ENCODE measurements around the gene MCF2L.

The MCF2L gene

DNA sequence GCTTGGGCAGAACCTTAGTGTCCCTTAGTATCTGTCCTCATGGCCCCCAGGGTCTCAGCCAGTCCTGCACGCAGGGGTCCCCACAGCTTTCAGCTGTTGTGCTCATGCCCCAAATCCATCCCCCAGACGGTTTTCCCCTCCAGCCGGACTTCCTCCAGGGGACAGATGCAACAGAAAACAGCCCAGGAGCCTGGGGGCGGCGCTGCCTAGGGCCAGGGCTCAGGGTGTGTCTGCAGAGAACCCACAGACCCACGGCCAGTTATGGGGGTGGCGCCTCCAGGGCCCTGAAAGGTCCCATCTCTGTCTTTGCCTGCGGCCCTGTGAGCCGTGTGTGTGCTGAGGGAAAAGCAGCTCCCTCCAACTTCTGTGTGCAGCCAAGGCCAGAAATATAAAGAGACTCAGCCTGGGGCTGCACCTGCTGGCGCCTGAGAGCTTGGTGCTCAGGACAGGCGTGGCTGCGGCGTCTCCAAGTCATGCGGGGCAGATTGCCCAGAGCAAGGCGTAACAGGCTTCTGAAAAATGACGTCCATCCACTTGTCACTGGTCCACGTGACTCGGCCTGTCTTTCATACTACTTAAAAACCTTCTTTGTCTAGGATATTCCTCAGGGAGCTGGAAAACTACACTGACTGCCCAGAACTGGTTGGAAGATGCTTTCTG lies 114.5 kb downstream of the MCF2L start:
- DNase-seq (ENCODE audit: low read depth): no peak

DNA sequence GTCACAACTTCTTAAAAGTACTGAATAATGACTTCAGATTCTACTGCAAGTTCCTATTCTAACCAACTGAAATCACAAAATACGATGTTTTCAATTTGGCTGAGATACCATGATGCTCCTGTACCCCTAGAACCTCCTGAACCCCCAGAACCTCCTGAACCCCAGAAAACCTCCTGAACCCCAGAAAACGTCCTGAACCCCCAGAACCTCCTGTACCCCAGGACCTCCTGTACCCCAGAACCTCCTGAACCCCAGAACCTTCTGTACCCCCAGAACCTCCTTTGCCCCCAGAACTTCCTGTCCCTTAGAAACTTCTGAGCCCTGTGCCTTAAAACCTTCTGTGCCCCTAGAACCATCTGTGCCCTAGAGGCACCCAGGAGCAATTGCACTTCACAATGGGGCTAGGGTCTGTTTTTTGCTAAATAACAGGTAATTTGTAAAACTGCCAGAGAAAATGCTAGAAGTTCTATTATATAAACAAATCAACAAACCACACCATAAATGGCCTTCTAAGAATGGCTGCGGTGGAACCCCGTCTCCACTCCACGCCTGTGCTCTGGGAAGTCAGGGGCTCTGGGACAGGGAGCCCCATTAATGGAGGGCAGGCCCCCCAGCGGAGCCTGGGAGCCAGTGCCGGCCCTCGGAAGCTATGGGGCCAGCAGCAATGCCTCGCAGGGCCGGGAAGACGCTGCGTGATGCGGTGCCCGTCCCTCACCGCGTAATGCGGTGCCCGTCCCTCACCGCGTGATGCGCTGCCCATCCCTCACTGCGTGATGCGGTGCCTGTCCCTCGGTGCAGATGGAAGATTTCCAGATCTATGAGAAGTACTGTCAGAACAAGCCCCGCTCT lies 115.3 kb downstream of the MCF2L start:
- no peak for DNase-seq (ENCODE audit: low read depth)

DNA sequence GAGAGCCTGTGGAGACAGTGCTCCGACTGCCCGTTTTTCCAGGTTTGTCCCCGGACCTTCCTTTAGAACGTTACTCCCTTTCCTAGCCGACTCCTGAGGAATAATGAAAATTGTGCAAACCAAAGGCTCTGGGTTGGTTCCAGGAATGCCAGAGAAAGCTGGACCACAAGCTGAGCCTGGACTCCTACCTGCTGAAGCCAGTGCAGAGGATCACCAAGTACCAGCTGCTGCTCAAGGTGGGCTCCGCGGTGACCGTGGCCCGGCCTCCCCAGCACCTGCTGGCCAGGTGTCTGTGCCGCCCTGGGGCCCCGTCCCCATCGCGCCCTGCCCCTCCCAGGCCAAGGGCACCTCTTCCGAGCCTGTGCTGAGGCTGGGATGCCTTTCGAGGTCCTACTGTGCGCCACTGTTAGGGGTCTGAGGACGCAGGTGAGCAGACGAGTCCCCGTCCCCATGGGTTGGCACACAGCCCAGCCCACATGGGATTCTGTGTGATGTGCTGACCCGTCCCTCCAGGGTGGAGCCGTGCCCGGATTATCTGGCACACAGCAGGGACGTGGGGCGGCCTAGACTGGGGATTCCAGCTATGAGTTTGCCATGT lies 116.0 kb downstream of the MCF2L start:
- DNase-seq (ENCODE audit: low read depth): no peak

DNA sequence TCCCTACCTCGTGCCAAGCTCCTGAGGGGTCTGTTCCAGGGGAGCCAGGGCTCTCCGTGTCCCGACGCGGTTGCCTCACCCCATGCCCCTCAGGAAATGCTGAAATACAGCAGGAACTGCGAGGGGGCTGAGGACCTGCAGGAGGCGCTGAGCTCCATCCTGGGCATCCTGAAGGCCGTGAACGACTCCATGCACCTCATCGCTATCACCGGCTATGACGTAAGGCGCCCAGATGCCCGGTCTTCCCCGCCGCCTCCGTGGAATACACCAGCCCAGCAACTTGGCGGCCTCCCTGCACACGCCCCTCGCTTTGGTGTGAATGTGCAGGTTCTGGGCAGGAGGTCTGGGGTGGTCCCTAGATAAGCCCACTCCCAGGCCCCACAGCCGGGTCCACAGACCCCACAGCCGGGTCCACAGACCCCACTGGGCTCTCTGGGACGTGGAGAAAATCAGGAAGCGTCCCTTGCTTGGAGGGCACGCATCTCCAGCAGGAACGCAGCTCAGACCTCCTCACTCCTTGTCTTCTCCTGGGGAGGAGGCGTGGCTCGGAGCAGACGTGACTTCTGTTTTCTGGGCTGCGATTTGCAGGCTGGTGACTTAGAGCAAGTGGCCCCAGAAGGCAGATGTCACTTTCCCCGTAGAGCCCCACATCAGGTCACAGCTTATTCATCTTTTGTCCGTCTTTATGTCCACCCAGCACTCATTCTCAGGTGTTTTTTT lies 117.2 kb downstream of the MCF2L start:
- DNase-seq (ENCODE audit: low read depth): no peak

DNA sequence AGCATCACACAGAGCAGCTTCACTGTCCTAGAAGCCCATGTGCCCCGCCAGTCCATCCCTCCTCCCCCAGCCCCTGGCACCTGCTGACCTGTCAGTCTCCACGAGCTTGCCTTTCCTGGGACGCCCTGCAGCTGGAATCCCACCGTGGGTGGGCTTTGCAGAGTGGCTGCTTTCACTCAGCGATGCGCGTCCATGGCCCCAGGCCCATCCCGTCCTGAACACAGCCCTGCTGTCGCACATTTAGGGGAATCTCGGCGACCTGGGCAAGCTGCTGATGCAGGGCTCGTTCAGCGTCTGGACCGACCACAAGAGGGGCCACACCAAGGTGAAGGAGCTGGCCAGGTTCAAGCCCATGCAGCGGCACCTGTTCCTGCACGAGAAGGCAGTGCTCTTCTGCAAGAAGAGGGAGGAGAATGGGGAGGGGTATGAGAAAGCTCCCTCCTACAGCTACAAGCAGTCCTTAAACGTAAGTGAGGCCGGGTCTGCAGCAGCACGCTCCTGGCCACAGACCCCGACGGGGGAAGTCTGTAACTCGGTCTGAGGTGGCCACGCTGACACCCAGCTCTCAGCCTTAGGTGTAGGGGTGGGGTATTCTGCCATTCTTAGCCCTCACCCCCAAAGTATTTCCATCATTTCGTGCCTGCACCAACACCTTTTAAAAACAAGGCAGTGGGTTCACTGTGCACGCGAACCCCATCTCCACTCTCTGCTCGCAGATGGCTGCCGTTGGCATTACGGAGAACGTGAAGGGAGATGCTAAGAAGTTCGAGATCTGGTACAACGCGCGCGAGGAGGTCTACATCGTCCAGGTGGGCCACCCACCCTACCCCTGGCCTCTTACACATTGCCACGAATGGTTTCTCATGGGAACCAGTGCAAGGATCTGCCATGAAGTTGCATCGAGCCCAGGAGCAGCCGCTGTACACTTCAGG lies 118.2 kb downstream of the MCF2L start:
- no peak for DNase-seq (ENCODE audit: low read depth)

DNA sequence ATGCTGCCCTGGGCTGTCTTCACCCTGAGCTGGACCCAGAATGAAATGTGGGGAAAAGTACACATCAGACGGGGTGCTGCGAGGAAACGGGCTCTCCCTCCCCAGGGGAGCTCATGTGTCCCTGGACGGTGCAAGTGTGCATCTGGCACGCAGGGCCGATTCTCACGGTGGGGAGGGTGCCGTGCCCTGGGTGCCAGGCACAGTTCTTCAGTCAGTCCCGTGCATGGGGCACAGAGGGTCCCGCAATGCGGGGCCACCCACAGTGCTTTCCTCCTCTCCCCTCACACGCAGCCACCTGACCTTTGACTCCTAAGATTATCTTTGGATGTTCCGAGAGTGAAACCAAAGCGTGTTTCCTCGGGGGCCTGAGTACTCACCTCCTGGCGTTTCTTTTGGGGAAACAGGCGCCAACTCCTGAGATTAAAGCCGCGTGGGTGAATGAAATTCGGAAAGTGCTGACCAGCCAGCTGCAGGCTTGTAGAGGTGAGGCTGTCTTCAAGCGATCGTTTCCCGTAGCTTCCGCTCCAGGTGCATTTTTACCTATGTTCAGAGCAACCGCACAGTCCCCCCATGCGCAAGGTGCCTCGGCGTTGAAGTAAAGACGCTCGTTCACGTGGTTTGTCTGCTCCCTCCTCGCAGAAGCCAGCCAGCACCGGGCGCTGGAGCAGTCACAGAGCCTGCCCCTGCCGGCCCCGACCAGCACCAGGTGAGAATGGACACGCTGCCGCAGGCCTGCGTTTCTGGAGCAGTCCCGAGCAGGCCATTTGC lies 119.1 kb downstream of the MCF2L start:
- no peak for DNase-seq (ENCODE audit: low read depth)

DNA sequence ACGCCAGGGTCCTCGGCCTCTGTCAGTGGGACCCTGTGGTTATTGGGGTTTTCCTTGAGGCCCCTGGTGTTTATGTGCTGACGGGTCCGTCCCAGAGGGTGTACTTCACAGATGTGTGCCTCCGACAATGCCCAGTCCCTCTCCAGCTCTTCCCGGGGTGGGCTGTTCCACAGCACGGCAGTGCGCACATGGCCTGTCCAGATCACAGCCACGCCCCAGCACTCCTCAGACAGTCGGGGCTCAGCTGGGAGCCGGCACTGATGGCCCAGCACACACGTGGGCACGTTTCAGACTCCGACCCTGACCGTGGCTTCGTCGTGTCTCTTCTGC lies 119.6 kb downstream of the MCF2L start:
- no peak for DNase-seq (ENCODE audit: low read depth)

DNA sequence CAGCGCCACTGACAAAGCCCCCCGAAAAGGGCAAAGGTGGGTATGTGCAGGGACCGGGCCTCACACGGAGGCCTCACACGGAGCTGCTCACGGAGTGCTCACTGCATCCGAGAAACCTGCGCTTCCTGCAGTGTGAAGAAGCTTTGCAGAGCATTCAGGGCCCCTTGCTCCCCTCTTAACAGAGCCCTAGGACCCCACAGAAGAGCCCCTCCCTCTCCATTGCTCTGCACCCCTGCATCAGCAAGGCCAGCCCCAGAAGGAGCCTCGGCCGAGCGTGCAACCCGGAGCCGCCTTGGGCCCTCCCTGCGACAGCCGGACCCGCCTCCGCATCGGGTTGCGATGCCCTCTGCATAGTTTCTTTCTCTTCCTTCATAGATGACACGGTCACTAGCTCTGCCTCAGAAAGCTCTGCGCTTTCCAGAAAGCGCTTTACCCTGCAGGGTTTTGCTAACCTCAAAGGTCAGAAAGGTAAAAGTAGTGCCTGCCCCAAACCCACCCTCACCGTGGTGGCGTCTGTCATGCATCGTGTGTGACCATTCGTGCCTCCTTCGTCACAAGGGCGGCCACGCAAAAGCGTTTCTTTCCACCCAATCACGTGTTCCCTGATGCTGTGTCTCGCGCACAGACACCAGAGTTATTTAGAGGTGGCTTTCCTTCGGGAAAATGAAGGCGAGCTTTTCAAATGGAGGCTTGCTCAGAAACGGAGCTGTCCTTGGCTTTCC lies 120.8 kb downstream of the MCF2L start:
- no peak for DNase-seq (ENCODE audit: low read depth)

DNA sequence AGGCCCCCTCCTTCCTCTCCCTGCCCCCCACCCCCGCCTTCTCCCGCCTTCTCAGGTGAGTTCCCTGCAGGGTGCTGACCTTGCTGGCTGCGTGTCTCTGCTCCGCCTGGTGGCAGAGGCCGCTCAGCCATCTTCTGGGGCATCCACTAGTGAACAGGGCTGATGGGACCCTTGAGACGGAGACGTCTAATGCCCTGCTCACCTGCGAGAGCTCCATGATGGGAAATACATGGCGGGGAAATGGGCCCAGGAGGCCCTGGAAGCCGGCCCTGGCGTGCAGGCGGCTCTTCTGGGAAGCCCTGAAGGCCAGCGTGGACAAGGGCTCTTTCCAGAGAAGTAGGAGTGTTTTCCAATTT lies 121.4 kb downstream of the MCF2L start:
- DNase-seq (ENCODE audit: low read depth): no peak

DNA sequence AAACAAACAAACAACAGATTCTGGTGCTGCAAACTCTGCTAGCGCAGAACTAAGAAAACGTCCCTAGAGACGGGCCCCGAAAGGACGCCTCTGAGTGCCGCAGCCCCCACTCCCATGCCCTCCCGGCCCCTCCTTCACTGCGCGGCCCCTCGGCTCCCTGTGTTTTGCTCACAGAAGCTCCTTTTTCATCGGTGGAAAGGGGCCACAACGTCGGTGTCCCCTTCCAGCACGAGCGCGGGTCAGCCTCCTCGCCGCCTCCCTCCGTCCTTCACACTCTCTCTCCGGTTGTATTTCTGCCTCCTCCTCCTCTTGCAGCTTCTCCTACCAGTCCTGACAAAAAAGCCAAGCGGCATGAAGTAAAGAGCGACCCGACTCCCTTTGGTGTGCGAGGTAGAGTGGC lies 121.8 kb downstream of the MCF2L start:
- DNase-seq (ENCODE audit: low read depth): no peak

DNA sequence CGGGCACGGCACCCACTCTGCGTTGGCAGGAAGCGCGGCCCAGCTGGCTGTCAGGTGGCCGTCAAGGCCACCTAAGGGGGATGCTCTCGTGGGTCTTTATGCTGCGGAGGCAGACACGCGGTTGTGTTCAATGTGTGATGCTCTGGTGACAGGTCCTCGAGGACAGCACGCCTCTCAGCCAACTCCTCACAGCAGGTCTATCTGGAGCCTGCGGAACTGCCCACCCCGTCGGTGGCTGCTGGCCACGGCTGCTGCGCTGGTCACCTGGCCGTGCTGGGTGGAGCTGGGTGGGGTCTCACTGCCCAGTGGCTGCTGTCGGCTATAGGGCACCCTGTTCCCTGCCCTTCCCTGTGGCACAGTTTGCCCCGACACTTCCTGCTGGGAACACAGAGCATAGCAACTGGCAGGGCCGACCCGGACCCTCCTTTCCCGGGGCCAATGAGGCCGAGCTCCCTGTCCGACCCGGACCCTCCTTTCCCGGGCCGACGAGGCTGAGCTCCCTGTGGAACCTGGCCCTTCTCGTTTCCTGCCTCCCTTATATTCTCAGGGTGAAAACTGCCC lies 122.3 kb downstream of the MCF2L start:
- DNase-seq (ENCODE audit: low read depth): no peak

DNA sequence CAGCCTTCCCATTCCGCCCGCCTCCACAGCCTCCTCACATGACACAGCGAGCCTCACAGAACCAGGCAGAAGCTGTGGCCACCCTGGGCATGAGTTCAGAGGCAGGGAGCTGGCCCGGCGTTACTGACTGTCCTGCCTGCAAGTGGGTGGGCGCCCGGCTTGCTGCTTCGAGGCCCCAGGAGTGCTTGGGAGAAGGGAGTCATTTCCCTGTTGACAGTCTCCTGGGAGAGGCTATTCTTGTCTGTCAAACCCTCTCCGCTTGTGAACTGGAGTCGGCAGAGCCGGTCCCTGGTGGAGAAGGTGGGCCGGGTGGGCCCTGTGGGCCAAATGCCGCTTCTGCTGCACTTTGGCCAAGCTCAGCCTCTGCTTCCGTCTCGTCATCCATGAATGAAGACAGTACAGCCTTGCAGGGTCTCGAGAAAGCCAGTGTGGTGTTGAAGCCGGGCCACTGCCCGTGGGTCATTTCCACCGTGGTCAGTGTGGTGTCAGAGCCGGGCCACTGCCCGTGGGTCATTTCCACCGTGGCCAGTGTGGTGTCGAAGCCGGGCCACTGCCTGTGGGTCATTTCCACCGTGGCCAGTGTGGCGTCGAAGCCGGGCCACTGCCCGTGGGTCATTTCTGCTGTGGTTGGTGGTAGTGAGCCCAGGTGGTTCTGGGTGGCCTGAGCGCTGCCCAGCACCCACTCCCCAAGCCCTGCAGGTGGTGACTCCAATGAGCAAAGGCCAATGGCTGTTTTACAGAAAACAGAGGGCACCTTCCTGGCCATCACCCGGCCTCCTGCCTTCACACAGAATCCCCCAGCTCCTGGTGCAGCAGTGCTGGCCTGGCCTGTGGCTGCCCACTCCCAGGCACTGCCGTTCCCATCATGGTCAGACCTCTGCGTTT lies 123.1 kb downstream of the MCF2L start:
- DNase-seq (ENCODE audit: low read depth): no peak

DNA sequence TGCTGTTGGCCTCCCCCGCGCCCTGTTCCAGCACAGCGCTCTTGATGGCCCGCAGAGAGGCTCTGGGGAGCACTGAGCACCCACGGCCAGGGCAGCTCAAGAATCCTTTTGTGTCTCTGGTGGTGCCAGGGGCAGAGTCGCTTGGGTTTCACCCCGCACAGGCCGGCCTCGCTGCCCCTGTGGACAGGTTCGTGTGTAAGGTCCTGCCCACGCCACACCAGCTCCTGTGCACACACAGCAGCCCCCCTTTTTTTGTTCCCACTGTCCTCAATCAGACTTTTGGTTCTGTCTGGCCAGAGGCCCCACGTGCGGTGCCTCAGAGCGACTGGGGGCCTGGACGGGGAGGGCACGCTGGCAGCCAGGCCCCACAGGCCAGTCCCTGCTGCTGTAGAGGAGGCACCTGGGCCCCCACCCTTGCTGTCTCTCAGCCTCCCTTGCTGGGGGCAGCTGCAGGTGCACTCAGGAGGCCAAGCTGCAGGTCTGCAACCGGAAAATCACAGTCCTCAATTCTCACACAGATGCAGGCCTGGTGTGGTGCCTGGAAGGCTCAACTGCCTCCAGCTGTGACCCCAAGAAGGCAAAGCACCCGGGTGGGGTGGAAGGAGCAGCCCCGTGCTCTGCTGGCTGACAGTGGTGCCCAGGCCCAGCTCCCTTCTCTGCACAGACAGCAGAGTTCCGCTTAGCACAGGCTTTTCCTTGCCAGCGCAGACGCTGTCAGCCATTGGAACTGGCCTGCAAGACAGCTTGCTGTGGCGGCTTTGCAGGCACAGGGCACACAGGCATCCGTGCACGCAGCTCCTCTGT lies 124.0 kb downstream of the MCF2L start:
- no peak for DNase-seq (ENCODE audit: low read depth)

DNA sequence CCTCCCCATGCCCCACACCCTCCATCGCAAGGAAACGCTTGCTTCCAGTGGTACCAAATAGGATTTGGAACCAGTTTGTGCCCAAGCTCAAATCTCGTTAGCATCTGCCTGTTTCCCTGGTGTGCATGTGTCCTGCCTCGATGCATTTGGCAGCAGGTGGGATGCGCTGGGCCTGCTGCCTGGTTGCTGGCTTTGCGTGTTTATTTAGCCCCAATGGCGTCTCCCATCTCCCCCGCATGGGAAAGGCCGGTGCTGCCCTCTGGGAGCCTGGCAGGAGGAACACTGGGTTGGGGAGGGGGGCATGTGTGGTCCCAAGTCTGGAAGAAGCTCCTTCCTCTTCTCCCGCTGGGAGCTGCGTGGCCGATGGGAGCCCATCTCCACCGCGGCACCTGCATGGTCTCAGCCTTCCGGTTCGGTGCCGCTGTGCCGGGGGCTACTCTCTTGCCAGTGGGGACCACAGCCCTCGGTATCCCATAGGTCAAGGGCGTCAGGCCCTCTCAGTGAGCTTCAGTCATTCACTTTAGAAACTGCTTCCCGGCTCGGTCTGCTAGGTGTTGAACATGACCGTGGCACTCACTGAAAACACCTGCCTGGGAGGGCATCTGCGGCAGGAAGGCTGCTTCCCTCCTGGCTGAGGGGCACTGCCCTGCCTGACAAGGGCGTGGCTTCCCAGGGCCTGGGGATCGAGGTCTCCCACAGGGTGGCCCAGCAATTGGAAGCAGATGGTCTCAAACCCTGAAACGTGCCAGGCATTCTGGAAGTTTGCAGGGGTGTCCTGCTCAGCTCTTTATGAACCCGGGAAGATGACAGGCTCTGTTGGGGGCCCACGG lies 124.8 kb downstream of the MCF2L start:
- DNase-seq (ENCODE audit: low read depth): no peak

DNA sequence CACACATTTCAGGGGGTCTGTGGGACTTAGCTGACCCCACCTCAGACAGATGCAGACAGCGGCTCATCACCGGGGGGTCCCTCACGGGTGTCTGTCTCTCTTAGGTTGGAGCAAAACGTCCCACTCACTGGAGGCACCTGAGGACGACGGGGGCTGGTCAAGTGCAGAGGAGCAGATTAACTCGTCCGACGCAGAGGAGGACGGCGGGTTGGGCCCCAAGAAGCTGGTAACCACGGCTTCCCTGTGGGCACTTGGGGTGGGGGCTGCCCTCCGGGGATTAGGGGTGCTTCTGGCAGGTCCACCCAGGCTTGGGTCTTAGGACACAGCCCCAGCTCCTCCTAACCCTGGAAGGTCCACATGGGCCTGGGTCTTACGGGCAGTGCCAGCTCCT lies 125.4 kb downstream of the MCF2L start:
- no peak for DNase-seq (ENCODE audit: low read depth)

DNA sequence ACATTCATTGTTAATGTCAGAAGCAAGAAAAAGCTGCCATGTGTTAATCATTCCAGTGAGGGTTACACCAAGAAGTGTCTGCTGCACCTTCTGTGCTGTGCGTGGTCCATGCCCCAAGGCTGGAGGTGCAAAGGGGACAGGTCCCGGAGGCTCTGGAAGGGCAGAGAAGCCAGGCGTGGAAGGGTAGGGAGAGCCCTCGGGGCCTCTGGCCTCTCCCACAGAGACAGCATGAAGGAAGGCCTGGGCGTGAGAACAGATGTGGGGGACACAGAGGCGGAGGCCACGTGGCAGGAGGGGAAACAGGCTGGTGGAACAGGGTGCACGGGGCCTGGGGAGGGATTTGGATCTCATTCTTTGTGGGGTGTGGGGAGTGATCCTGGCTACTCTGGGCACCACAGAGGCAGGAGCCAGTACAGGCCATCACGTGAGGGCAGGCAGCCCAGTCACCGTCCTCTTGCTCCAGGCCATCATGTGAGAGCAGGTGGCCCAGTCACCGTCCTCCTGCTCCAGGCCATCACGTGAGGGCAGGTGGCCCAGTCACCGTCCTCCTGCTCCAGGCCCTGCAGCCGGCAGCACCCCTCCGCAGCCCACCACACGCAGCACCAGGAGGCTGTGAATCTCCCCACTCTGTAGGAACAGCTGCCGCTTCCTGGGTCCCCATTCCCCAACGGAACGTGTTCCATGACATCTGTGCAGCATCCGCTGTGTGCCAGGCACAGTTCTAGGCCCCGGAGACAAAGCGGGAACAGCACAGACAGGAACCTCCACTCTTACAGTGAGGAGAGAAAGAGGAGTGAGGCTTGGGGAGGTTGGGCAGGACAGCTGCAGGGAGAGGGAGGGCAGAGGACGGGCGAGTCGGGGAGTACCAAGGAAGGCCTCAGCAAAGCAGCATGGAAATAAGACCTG lies 126.4 kb downstream of the MCF2L start:
- no peak for DNase-seq (ENCODE audit: low read depth)

All from CMK (cell line).